IMR-90 (cell line): ENCODE results near the gene CCL13. TPM values are rescaled to one million over a fixed set of nuclear protein-coding genes. Genes with fewer than 3 reads are reported as not detected.

ENCODE experiments used
- ATAC-seq: fragments of 200-7000 bp; cut with Tn5 transposase; 2 replicates; pipeline ENCODE4 v1.9.1; 2020; ENCODE audit warnings: low read depth, mild to moderate bottlenecking, moderate library complexity
- BruUV-seq: library from RNA; stranded (reverse); fragments of 400-500 nt; replicated peaks from 2 replicates; lab custom pipeline; 2021; lab: Mats Ljungman, UMichigan
- CTCF ChIA-PET: fragments of 300-600 bp; formaldehyde crosslinking; extraction: SDS; loops from one replicate; lab custom pipeline; 2021; ENCODE audit warnings: antibody characterized with exemption; lab: Yijun Ruan, JAX
- POLR2A ChIA-PET: fragments of 300-600 bp; sonication (Branson Sonifier 250); formaldehyde crosslinking; loops from one replicate; lab custom pipeline; 2022; ENCODE audit warnings: antibody characterized with exemption; ENCODE audit not compliant: unreplicated experiment; lab: Charles Lee
- DNase-seq: peaks from one replicate; pipeline ENCODE4 v3.0.0; 2013
- H2AFZ ChIP-seq: replicated peaks from 2 replicates; pipeline ENCODE3; 2013; ENCODE audit warnings: low read length, mild to moderate bottlenecking; ENCODE audit not compliant: poor library complexity
- H2AK5ac ChIP-seq: 2 replicates; pipeline ENCODE4 v1.6.1; 2013; ENCODE audit warnings: low read depth, low read length, inconsistent platforms
- H2AK9ac ChIP-seq: replicated peaks from 2 replicates; pipeline ENCODE3; 2013; ENCODE audit warnings: mild to moderate bottlenecking, low read depth, low read length, moderate library complexity; ENCODE audit not compliant: poor library complexity
- H2BK120ac ChIP-seq: 2 replicates; pipeline ENCODE4 v1.6.1; 2013; ENCODE audit warnings: low read depth, low read length, inconsistent platforms
- H2BK15ac ChIP-seq: 3 replicates; pipeline ENCODE4 v1.6.1; 2013; ENCODE audit warnings: low read depth, low read length, inconsistent platforms
- H2BK20ac ChIP-seq: 2 replicates; pipeline ENCODE4 v1.6.1; 2013; ENCODE audit warnings: low read depth, mild to moderate bottlenecking, inconsistent platforms, low read length, moderate library complexity
- H2BK5ac ChIP-seq: 2 replicates; pipeline ENCODE4 v1.6.1; 2013; ENCODE audit warnings: mild to moderate bottlenecking, low read depth, low read length, inconsistent platforms; ENCODE audit not compliant: poor library complexity, severe bottlenecking
- H3K14ac ChIP-seq: replicated peaks from 2 replicates; pipeline ENCODE4 v1.6.1; 2013; ENCODE audit warnings: low read depth, low read length, inconsistent platforms
- H3K18ac ChIP-seq: 2 replicates; pipeline ENCODE4 v1.6.1; 2013; ENCODE audit warnings: low read depth, low read length, control low read depth
- H3K23ac ChIP-seq: 2 replicates; pipeline ENCODE4 v1.6.1; 2013; ENCODE audit warnings: low read depth, low read length, inconsistent platforms
- H3K27ac ChIP-seq: 2 replicates; pipeline ENCODE4 v1.5.1; 2013; ENCODE audit warnings: mild to moderate bottlenecking, control low read depth, low read length; ENCODE audit not compliant: insufficient read depth
- H3K27me3 ChIP-seq: 2 replicates; pipeline ENCODE4 v1.6.1; 2013; ENCODE audit warnings: low read length; ENCODE audit not compliant: control insufficient read depth, insufficient read depth
- H3K36me3 ChIP-seq: 2 replicates; pipeline ENCODE4 v1.6.1; 2013; ENCODE audit warnings: low read length, mixed read lengths; ENCODE audit not compliant: control insufficient read depth, insufficient read depth
- H3K4ac ChIP-seq: 2 replicates; pipeline ENCODE4 v1.6.1; 2013; ENCODE audit warnings: low read depth, low read length, inconsistent platforms
- H3K4me1 ChIP-seq: 2 replicates; pipeline ENCODE4 v1.6.1; 2013; ENCODE audit warnings: low read length, mixed read lengths; ENCODE audit not compliant: control insufficient read depth, insufficient read depth
- H3K4me2 ChIP-seq: 2 replicates; pipeline ENCODE4 v1.6.1; 2013; ENCODE audit warnings: low read depth, mild to moderate bottlenecking, control low read depth, low read length, moderate library complexity
- H3K4me3 ChIP-seq: 2 replicates; pipeline ENCODE4 v1.5.1; 2013; ENCODE audit warnings: low read depth, mild to moderate bottlenecking, control low read depth, low read length, moderate library complexity; ENCODE audit not compliant: insufficient read depth
- H3K56ac ChIP-seq: 2 replicates; pipeline ENCODE4 v1.6.1; 2013; ENCODE audit warnings: low read length, inconsistent platforms; ENCODE audit not compliant: insufficient read depth; ENCODE audit errors: extremely low read depth
- H3K79me1 ChIP-seq, 2 experiments: 2 replicates each; pipeline ENCODE4 v1.6.1; 2013; ENCODE audit warnings: low read length in 2 of 2, inconsistent platforms in 1 of 2, low read depth in 1 of 2
- H3K9ac ChIP-seq: 2 replicates; pipeline ENCODE4 v1.6.1; 2013; ENCODE audit warnings: low read depth, low read length, control low read depth
- H3K9me1 ChIP-seq: 2 replicates; pipeline ENCODE4 v1.6.1; 2013; ENCODE audit warnings: low read length, inconsistent platforms; ENCODE audit not compliant: insufficient read depth
- H3K9me3 ChIP-seq: 2 replicates; pipeline ENCODE4 v1.6.1; 2013; ENCODE audit warnings: low read length; ENCODE audit not compliant: control insufficient read depth, insufficient read depth
- H4K20me1 ChIP-seq: 2 replicates; pipeline ENCODE4 v1.6.1; 2013; ENCODE audit warnings: low read length, inconsistent platforms; ENCODE audit not compliant: insufficient read depth
- H4K5ac ChIP-seq: 2 replicates; pipeline ENCODE4 v1.6.1; 2013; ENCODE audit warnings: mild to moderate bottlenecking, low read depth, low read length, control low read depth
- H4K8ac ChIP-seq, 2 experiments: 2 replicates each; pipeline ENCODE4 v1.6.1; 2013; ENCODE audit warnings: low read depth in 2 of 2, low read length in 2 of 2, control low read depth in 1 of 2, inconsistent platforms in 1 of 2
- H4K91ac ChIP-seq: 2 replicates; pipeline ENCODE4 v1.6.1; 2013; ENCODE audit warnings: low read depth, low read length, inconsistent platforms; ENCODE audit not compliant: insufficient read depth
- BHLHE40 ChIP-seq: fragments of 150-350 bp; IDR thresholded peaks from 2 replicates; pipeline ENCODE4 v1.6.1; 2016; ENCODE audit warnings: mild to moderate bottlenecking, low read depth, low read length
- CHD1 ChIP-seq: IDR thresholded peaks from 2 replicates; pipeline ENCODE4 v1.6.1; 2012; ENCODE audit warnings: low read depth, low read length, improper control_type of control experiment
- MAZ ChIP-seq: IDR thresholded peaks from 2 replicates; pipeline ENCODE4 v1.6.1; 2012; ENCODE audit warnings: low read depth, mild to moderate bottlenecking, low read length, improper control_type of control experiment, moderate library complexity, borderline replicate concordance
- WGBS, 2 experiments: methylation state at CpG; one replicate each; pipeline versions ENCODE4 v1.1.5 to v1.1.7; 2013; ENCODE audit warnings: missing lambda C conversion rate in 2 of 2; ENCODE audit not compliant: insufficient read length in 1 of 2; ENCODE audit errors: extremely low coverage in 2 of 2; 5-methylcytosine and 5-hydroxymethylcytosine counted together
- dilution Hi-C: fragments of 300-500 bp; cut with HindIII; formaldehyde crosslinking; loops from one replicate; pipeline ENCODE4 v1.14.3; 2018; ENCODE audit warnings: low sequenced_read_pairs; ENCODE audit not compliant: unreplicated experiment
- in situ Hi-C: fragments of 300-500 bp; cut with MboI; formaldehyde crosslinking; loops from 3 replicates; pipeline ENCODE4 v1.14.3; 2019; ENCODE audit warnings: low sequenced_read_pairs, inconsistent platforms, mixed read lengths
- intact Hi-C: fragments of 100-400 bp; cut with micrococcal nuclease; formaldehyde crosslinking; loops from 2 replicates; pipeline ENCODE4 v1.10.0; 2022
- polyA plus RNA-seq, 3 experiments: library from polyadenylated mRNA; depleted of rRNA; stranded (reverse); fragments of >200 nt; gene quantifications; 2 replicates each; pipeline ENCODE4 v1.2.3, GENCODE V29; 2012; ENCODE audit warnings: low replicate concordance in 1 of 3
- total RNA-seq: library from RNA; depleted of rRNA; stranded (reverse); fragments of >200 nt; gene quantifications from 2 replicates; pipeline ENCODE4 v1.2.3, GENCODE V29; 2012
- TF ChIP-seq, protein P1 (sequence below): fragments of 150-350 bp; IDR thresholded peaks from 2 replicates; pipeline ENCODE4 v1.6.1; 2016; ENCODE audit warnings: low read depth, mild to moderate bottlenecking, low read length, moderate library complexity, borderline replicate concordance

Gene CCL13
- total and polyA plus RNA-seq, 2 of the 4 experiments (the other 2 are of a cell fraction), result 0.18 TPM; not detected in 1

DNA sequence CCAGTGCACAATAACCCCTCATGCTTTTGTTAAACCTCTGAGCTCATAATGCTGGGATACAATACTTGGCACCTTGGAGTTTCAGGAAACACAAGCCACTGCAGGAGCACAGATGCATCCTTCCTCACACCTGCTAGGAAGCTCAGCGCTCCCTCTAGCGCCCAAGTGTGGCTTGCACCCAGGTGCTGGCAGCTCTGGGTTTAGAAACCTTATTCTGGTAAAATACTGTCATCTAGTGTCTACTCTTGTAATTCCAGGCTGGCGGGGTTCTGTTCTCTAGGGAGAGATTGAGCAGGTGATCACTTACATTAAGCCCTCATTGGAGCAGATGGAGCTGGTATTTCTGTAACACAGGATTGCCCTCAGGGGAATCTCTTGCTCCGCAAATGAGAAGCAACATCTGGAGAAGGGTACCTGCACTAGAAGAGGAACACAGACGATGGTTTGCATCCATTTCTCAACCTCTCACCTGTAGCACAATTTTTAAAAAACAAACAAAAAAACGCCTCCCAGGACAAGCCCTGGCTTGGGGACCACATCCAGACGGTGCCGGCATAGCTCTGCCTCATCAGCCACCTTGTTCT, 5.3 kb downstream of the CCL13 start (continued):
- TF ChIP-seq BHLHE40, result no peak

GRCh38 chr17:34363183-34363661, 6.9 kb downstream of the CCL13 start, which contains the start of gene CCL1:
Gene CCL1, minus strand, starts transcription at chr17:34363233. Its CDS starts 72 bp downstream, at chr17:34363161.
- no CpG with 5 or more reads among the region's 5 CpGs for WGBS, 2 experiments
- Histone ChIP-seq H3K27ac (no peak within 1 kb of the TSS), H3K14ac (no peak within 1 kb of the TSS), H3K18ac (no peak within 1 kb of the TSS), H2BK15ac (no peak within 1 kb of the TSS), H3K9me3 (no peaks in the 10 kb centered on the region), H4K5ac (no peak within 1 kb of the TSS), H4K91ac (no peak within 1 kb of the TSS), H3K9ac (no peak within 1 kb of the TSS), H2AK5ac (no peak within 1 kb of the TSS), H3K9me1 (no peaks in the 10 kb centered on the region), H2AK9ac (no peak within 1 kb of the TSS), H3K27me3 (peaks cover 19% of the 10 kb centered on the region), H3K4ac (no peak within 1 kb of the TSS), H3K4me3 (no peak within 1 kb of the TSS), H2AFZ (no peak within 1 kb of the TSS), H2BK20ac (no peak within 1 kb of the TSS), H4K8ac (no peak within 1 kb of the TSS), H3K4me1 (no peaks in the 10 kb centered on the region), H3K56ac (no peak within 1 kb of the TSS), H3K79me1 (no peaks in the 10 kb centered on the region), H3K36me3 (no peaks in the 10 kb centered on the region), H2BK120ac (no peak within 1 kb of the TSS), H4K20me1 (no peaks in the 10 kb centered on the region), H2BK5ac (no peak within 1 kb of the TSS), H3K4me2 (no peak within 1 kb of the TSS), H3K23ac (no peak within 1 kb of the TSS)
- in situ Hi-C loops (loop anchor here (5.0 to 10.0 kb wide), 2 partner anchors 166 to 588 kb away; no protein-coding TSS in a partner anchor), intact Hi-C loops (no loop called here), dilution Hi-C loops (no loop called here)
- CTCF ChIA-PET, result interaction anchor here (0.6 to 4.1 kb wide), 5 partner anchors 33 to 282 kb away, joined by 3 to 82 read pairs (median 4); no protein-coding TSS in a partner anchor
- ATAC-seq (no peak), DNase-seq (no peak)
- TF ChIP-seq, protein P1, sequence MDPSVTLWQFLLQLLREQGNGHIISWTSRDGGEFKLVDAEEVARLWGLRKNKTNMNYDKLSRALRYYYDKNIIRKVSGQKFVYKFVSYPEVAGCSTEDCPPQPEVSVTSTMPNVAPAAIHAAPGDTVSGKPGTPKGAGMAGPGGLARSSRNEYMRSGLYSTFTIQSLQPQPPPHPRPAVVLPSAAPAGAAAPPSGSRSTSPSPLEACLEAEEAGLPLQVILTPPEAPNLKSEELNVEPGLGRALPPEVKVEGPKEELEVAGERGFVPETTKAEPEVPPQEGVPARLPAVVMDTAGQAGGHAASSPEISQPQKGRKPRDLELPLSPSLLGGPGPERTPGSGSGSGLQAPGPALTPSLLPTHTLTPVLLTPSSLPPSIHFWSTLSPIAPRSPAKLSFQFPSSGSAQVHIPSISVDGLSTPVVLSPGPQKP, result no peak
- TF ChIP-seq BHLHE40 (no peak), CHD1 (no peak), MAZ (no peak)
- no TSS peak for BruUV-seq
- POLR2A ChIA-PET, result no interaction called here
